Measurements from ENCODE around the gene TAF11.
"Not testable (repeated sequence)": the region's sequence is repeated elsewhere in the genome, so short reads cannot be mapped to it uniquely, and the experiment has no call there.

Gene TAF11

DNA sequence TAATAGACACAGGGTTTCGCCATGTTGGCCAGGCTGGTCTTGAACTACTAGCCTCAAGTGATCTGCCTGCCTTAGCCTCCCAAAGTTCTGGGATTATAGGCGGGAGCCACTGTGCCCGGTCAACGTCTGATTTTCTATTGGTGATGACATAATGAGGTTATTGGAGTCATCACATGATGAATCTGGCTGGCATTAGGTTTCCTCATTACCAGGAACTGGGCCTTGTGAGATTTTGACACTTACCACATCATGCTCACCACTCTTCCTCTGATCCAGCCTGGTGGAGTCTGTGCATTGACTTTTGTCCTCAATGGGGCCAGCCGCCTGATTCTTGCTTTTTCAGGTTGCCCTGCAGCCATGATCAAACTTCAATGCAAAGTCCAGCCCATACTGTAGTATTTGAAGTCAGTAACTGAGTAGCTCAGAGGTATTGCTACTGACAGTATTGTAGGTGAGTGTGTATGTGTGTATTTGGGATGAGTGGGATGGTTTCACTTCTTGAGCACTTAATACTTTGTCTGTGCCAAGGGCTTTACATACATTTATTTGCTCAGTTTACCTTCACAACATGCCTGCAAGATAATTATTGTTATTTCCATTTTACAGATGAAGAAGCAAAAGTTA is 17.3 kb upstream of the TAF11 start:
- DNase-seq (ENCODE audit: low read depth in 2 of 2): no peak

GRCh38 chr6:34901930-34902329 is 14.1 kb upstream of the TAF11 start:
- no peak for DNase-seq (ENCODE audit: low read depth in 2 of 2)

DNA sequence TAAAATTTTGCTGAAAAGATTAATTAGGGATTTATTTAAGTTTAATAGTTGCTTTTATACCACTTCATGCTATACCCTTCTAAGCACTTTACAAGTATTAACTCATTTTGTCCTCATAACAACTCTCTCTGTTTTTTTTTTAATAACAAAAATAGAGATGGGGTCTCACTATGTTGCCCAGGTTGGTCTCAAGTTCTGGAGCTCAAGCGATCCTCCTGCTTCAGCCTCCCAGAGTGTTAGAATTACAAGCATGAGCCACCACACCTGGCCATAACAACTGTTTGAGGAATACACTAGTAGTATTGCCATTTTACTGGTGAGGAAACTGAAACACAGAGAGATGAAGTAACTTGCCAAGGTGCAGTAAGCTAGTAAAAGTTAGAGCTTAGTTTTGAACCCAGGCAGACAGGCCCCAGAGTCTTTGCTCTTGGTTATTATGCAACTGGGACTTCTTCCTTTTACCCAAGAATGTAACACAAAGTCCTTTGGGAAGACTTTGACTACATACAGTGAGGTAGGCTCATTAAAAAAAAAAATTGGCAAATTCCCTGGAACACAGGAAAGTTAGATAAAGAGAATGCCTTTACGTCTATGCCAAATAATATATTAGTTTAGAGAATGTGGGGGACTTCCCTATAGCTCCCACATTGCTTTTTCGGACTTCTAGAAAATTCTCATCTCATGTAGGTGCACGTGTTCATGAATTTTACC is 12.6 kb upstream of the TAF11 start:
- no peak for DNase-seq (ENCODE audit: low read depth in 2 of 2)

DNA sequence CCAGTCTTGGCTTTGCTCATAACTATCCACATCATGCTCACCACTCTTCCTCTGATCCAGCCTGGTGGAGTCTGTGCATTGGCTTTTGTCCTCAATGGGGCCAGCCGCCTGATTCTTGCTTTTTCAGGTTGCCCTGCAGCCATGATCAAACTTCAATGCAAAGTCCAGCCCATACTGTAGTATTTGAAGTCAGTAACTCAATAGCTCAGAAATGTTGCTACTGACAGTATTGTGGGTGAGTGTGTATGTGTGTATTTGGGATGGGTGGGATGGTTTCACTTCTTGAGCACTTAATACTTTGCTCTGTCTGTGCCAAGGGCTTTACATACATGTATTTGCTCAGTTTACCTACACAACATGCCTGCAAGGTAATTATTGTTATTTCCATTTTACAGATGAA is 11.9 kb upstream of the TAF11 start:
- DNase-seq (ENCODE audit: low read depth in 2 of 2): not testable (repeated sequence)

DNA sequence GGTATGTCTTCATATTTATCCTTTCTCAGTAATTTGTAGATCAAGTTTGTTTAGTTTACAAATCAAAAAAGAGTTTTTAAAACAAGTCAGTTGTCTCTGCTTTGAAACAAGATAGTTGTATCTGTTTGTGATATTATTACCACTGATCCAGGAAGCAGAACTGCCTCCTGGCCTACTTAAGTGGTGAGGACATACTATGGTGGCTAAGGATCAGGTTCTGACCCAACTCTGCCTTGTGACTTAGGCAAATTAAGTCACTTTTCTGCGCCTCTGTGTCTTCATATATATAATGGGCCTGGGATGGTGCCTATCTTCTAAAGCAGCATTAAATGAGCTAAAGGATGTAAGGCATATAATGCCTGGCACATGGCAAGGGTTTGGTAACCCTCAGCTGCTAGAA is 9.9 kb upstream of the TAF11 start:
- no peak for DNase-seq (ENCODE audit: low read depth in 2 of 2)

GRCh38 chr6:34897130-34897529 is 9.3 kb upstream of the TAF11 start:
- no peak for DNase-seq (ENCODE audit: low read depth in 2 of 2)

DNA sequence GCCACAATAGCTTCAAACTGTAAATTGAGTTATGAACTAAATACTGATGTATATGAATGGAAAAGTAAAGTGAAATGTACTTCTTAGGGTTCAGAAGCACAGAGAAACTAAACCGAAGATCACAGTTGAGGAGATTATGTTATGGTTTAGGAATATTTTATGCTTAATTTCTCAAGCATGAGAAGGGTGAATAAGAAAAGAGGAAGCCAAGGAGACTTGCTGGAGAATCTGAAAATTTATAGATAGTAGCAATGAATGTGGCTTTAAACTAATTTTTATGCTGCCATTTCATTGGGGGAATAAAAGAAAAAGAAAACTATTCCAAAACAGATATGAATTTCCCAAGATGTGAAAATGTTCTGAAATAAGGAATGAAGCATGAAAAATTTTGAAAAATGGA is 6.9 kb upstream of the TAF11 start:
- DNase-seq (ENCODE audit: low read depth in 2 of 2): no peak

- DNase-seq (ENCODE audit: low read depth in 2 of 2): no peak
Measured at GRCh38 chr6:34891296-34891695, 3.5 kb upstream of the TAF11 start.

GRCh38 chr6:34890533-34890925 is 2.7 kb upstream of the TAF11 start:
- no peak for DNase-seq (ENCODE audit: low read depth in 2 of 2)

- peak; percentile 84 to 90 for DNase-seq (ENCODE audit: low read depth in 2 of 2)
Measured at GRCh38 chr6:34888874-34889555, 1.2 kb upstream of the TAF11 start, which contains the start of gene ANKS1A. Gene ANKS1A (plus strand): TSS chr6:34889255. CDS start chr6:34889403, 148 bp downstream.

GRCh38 chr6:34888514-34888856 is 643 bp upstream of the TAF11 start:
- DNase-seq (ENCODE audit: low read depth in 2 of 2): no peak

DNA sequence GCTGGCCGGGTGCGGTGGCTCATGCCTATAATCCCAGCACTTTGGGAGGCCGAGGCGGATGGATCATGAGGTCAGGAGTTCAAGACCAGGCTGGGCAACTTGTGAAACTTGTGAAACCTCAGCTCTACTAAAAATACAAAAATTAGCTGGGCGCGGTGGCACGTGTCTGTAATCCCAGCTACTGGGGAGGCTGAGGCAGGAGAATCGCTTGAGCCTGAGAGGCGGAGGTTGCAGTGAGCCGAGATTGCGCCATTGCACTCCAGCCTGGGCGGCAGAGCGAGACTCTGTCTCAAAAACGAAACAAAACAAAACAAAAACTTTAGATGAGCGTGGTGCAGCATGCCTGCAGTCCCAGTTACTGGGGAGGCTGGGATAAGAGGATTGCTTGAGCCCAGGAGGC is 2.0 kb downstream of the TAF11 start:
- DNase-seq (ENCODE audit: low read depth in 2 of 2): not testable (repeated sequence)

- no peak for DNase-seq (ENCODE audit: low read depth in 2 of 2)
Measured at GRCh38 chr6:34884996-34885395, 2.8 kb downstream of the TAF11 start.

DNA sequence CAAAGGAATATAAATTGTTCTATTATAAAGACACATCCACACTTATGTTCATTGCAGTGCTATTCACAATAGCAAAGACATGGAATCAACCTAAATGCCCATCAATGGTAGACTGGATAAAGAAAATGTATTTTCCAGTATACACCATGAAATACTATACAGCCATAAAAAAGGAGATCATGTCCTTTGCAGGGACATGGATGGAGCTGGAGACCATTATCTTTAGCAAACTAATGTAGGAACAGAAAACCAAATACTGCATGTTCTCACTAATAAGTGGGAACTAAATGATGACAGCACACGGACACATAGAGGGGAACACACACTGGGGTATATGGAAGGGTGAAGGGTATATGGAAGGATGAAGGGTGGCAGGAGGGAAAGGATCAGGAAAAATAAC is 3.8 kb downstream of the TAF11 start:
- not testable (repeated sequence) for DNase-seq (ENCODE audit: low read depth in 2 of 2)

- DNase-seq (ENCODE audit: low read depth in 2 of 2): no peak
Measured at GRCh38 chr6:34877869-34878485, 9.9 kb downstream of the TAF11 start.

- no peak for DNase-seq (ENCODE audit: low read depth in 2 of 2)
Measured at GRCh38 chr6:34877259-34877658, 10.6 kb downstream of the TAF11 start.

DNA sequence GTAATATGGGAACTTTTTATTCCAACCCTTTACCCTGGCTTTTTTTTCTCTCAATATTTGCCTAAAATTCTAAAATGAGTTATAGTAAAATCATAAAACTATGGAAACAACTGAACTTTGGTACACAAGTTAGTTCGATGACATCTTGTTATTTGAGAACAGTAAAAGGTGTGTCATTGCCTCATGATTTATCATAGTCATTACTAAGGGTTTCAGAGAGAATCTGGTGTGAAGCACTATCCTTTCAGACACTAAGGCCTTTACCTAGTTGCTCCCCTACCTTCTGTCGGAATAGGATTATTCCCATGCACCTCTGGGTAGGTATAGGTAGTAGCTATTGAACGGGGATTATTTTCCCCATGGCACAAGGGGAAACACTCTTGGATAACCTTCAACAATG is 11.4 kb downstream of the TAF11 start:
- DNase-seq (ENCODE audit: low read depth in 2 of 2): no peak

GRCh38 chr6:34875292-34876213 is 12.3 kb downstream of the TAF11 start:
- no peak for DNase-seq (ENCODE audit: low read depth in 2 of 2)

DNA sequence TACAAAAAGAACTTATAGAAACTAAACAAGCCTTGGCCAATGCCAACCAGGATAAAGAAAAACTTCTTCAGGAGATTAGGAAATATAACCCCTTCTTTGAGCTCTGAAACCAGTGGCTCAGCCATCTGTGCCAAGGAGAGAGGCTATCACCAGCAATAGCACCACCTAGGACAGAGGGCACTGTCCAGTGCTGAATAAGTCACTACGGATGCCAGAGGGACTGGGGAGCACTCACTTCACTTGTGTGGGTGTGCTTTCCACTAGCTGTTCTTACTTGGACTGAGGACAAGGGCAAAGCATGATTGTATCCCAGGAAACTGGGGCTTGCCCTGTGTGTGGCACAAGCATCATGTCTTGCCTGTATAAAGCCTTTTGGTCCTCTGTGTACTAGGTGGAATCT is 15.5 kb downstream of the TAF11 start:
- DNase-seq (ENCODE audit: low read depth in 2 of 2): no peak

GRCh38 chr6:34871853-34872252 is 16.0 kb downstream of the TAF11 start:
- no peak for DNase-seq (ENCODE audit: low read depth in 2 of 2)

DNA sequence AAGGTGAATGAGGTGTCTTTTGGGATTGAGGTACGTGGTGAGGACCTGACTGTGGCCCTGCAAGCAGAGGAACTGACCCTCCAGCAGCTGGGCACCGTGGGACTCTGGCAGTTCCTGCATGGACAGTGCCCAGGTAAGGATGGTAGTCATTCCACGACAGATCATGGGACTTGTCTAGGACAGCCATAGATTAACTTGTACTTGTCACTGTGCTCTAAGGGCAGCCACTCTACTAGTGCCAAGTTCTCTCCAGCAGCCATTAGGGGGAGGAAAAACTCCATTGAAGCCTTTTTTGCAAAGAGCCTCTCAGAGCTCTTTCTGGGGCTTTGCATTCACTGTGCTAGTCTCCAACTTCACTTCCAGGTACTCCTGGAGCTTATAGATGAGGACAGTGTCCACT is 20.4 kb downstream of the TAF11 start:
- DNase-seq (ENCODE audit: low read depth in 2 of 2): no peak

GRCh38 chr6:34866509-34866908 is 21.3 kb downstream of the TAF11 start:
- no peak for DNase-seq (ENCODE audit: low read depth in 2 of 2)
